IPS-18c (cell line): ENCODE data around the gene PPP1R12C.

ENCODE experiments used
- H3K4me3 ChIP-seq: 2 replicates; pipeline ENCODE4 v1.7.0; 2013; ENCODE audit warnings: low read depth, mild to moderate bottlenecking, low read length, moderate library complexity; ENCODE audit not compliant: insufficient read depth
- H3K9me3 ChIP-seq: one replicate; pipeline ENCODE4 v1.6.1; 2013; ENCODE audit warnings: mild to moderate bottlenecking, low read length, moderate library complexity; ENCODE audit not compliant: control insufficient read depth, insufficient read depth

Gene PPP1R12C

GRCh38 chr19:55097864-55098715, 19.3 kb downstream of the PPP1R12C start:
- no peak overlapping the region for H3K4me3 ChIP-seq
- no peaks in the 10 kb centered on the region for H3K9me3 ChIP-seq

- Histone ChIP-seq H3K9me3 (no peaks in the 10 kb centered on the region), H3K4me3 (no peak overlapping the region)
Observed at GRCh38 chr19:55096061-55096701, 21.3 kb downstream of the PPP1R12C start.

GRCh38 chr19:55095260-55096060, 22.0 kb downstream of the PPP1R12C start:
- H3K4me3 ChIP-seq, result no peak overlapping the region
- no peaks in the 10 kb centered on the region for H3K9me3 ChIP-seq

- H3K4me3 ChIP-seq, result peak overlapping the region; percentile 28; the same call in 1 of the 2 replicates
Observed at GRCh38 chr19:55094456-55095259, 22.8 kb downstream of the PPP1R12C start.

GRCh38 chr19:55092423-55093318, 24.8 kb downstream of the PPP1R12C start:
- peak overlapping the region; percentile 63; the same call in 1 of the 2 replicates for H3K4me3 ChIP-seq
- H3K9me3 ChIP-seq, result no peaks in the 10 kb centered on the region

More at GRCh38 chr19:55094456-55095259, 22.8 kb downstream of the PPP1R12C start:
- no peaks in the 10 kb centered on the region for H3K9me3 ChIP-seq

- no peaks in the 10 kb centered on the region for H3K9me3 ChIP-seq
- peak overlapping the region; percentile 63 for H3K4me3 ChIP-seq
Observed at GRCh38 chr19:55091955-55092354, 25.5 kb downstream of the PPP1R12C start.

- H3K4me3 ChIP-seq, result 0 out of 2 replicates have a peak overlapping the region, but pooled peaks have one; percentile 63
- no peaks in the 10 kb centered on the region for H3K9me3 ChIP-seq
Observed at GRCh38 chr19:55091126-55091910, 26.1 kb downstream of the PPP1R12C start.

- Histone ChIP-seq H3K4me3 (no peak overlapping the region), H3K9me3 (no peaks in the 10 kb centered on the region)
Observed at GRCh38 chr19:55090564-55090963, 26.9 kb downstream of the PPP1R12C start.

- no peaks in the 10 kb centered on the region for H3K9me3 ChIP-seq
- H3K4me3 ChIP-seq, result no peak overlapping the region
Observed at GRCh38 chr19:55089342-55089944, 28.0 kb downstream of the PPP1R12C start.

- Histone ChIP-seq H3K4me3 (no peak overlapping the region), H3K9me3 (no peaks in the 10 kb centered on the region)
Observed at GRCh38 chr19:55088543-55089341, 28.7 kb downstream of the PPP1R12C start.

GRCh38 chr19:55088021-55088451, 29.4 kb downstream of the PPP1R12C start:
- Histone ChIP-seq H3K4me3 (0 out of 2 replicates have a peak overlapping the region, but pooled peaks have one; percentile 64), H3K9me3 (peaks cover 2% of the 10 kb centered on the region)

- Histone ChIP-seq H3K9me3 (peaks cover 2% of the 10 kb centered on the region), H3K4me3 (peak overlapping the region; percentile 64)
Observed at GRCh38 chr19:55087542-55087901, 29.9 kb downstream of the PPP1R12C start.

- Histone ChIP-seq H3K4me3 (peak overlapping the region; percentile 64), H3K9me3 (peaks cover 2% of the 10 kb centered on the region)
Observed at GRCh38 chr19:55086730-55087541, 30.5 kb downstream of the PPP1R12C start.
